ENCODE data around the gene NEB. TPM values are rescaled to one million over a fixed set of nuclear protein-coding genes. Genes with fewer than 3 reads are reported as not detected.

The NEB gene
- total and polyA plus RNA-seq, 2 donors (not counting 1 experiment from before 2014, with no cell fraction given), result 3.6 to 4.6 TPM

DNA sequence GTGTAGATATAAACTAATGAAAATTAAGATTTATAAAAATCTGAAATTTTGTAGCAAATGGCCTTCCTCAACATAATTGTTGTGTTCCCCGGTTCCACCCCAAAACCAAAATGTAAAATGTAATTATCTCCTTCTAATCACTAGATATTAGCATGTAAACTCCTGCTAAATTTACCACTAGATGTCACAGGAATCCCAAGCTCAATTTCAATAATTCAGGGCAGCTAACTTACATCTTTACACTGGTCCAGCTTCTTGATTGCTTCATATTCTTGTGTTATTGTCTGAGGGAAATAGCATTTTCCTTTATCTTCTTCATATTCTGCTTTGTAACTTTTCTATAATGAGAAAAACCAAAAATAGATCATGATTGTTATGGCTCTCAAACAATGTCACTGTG, 42.6 kb downstream of the NEB start:
- intact Hi-C loops (cut with micrococcal nuclease), result loop anchor here (1.0 to 5.0 kb wide), 4 partner anchors 101 to 336 kb away; no protein-coding TSS in a partner anchor
- H3K79me2 ChIP-seq (ENCODE audit: control insufficient read depth, insufficient read depth, low read length), result no peaks in the 10 kb centered on the region
- CTCF ChIA-PET, result interaction anchor here (0.6 to 5.3 kb wide), 14 partner anchors 9 to 334 kb away, joined by 3 to 46 read pairs (median 4); partner anchors contain the start of gene ARL5A
- WGBS (ENCODE audit: insufficient coverage), result no CpG with 5 or more reads among the region's 1 CpG
- POLR2A ChIA-PET, result interaction anchor here (1.5 kb wide), 1 partner anchor 116 kb away, joined by 3 read pairs; no protein-coding TSS in a partner anchor
- no peaks in the 10 kb centered on the region for H3K36me3 ChIP-seq (replicated peaks in 1 of 2; ENCODE audit: control extremely low read depth in 1 of 2, control insufficient read depth in 1 of 2, extremely low read depth in 1 of 2, insufficient read depth in 2 of 2, low read length in 1 of 2)
- Mint-ChIP-seq H3K9me3 (ENCODE audit: insufficient read depth) (no peaks in the 10 kb centered on the region), H3K4me1 (no peaks in the 10 kb centered on the region), H3K4me3 (no peak overlapping the region), H3K27ac (no peak overlapping the region), H3K27me3 (no peaks in the 10 kb centered on the region)
- H3K9me3 ChIP-seq (ENCODE audit: control extremely low read depth in 1 of 3, control insufficient read depth in 2 of 3, insufficient read depth in 1 of 3, low read length in 2 of 3), result no peaks in the 10 kb centered on the region
- H4K20me1 ChIP-seq (ENCODE audit: control insufficient read depth, insufficient read depth, low read length, poor library complexity, severe bottlenecking), result no peaks in the 10 kb centered on the region
- H2AFZ ChIP-seq (ENCODE audit: insufficient read depth, low read depth, low read length, poor library complexity, severe bottlenecking), result no peak overlapping the region
- H3K4me2 ChIP-seq (replicated peaks; ENCODE audit: low read depth, low read length, poor library complexity, severe bottlenecking), result no peak overlapping the region
- no peak overlapping the region for H3K9ac ChIP-seq (ENCODE audit: low read length)
- no peak for TF ChIP-seq EZH2 (IDR thresholded peaks at IDR 0.05; ENCODE audit: borderline replicate concordance, insufficient read depth, low read depth, low read length, poor library complexity, severe bottlenecking)
- TF ChIP-seq, protein P1, sequence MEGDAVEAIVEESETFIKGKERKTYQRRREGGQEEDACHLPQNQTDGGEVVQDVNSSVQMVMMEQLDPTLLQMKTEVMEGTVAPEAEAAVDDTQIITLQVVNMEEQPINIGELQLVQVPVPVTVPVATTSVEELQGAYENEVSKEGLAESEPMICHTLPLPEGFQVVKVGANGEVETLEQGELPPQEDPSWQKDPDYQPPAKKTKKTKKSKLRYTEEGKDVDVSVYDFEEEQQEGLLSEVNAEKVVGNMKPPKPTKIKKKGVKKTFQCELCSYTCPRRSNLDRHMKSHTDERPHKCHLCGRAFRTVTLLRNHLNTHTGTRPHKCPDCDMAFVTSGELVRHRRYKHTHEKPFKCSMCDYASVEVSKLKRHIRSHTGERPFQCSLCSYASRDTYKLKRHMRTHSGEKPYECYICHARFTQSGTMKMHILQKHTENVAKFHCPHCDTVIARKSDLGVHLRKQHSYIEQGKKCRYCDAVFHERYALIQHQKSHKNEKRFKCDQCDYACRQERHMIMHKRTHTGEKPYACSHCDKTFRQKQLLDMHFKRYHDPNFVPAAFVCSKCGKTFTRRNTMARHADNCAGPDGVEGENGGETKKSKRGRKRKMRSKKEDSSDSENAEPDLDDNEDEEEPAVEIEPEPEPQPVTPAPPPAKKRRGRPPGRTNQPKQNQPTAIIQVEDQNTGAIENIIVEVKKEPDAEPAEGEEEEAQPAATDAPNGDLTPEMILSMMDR (IDR thresholded peaks at IDR 0.05), result no peak
- H3K4me1 ChIP-seq (ENCODE audit: control insufficient read depth in 2 of 2, insufficient read depth in 2 of 2, low read length in 2 of 2), result no peaks in the 10 kb centered on the region
- H3K4me3 ChIP-seq (ENCODE audit: control extremely low read depth in 1 of 5, extremely low read depth in 1 of 5, insufficient read depth in 1 of 5, low read depth in 2 of 5, low read length in 4 of 5), result no peak overlapping the region
- ATAC-seq (ENCODE audit: low read depth), result no peak
- H3K27me3 ChIP-seq (replicated peaks in 1 of 4; ENCODE audit: control extremely low read depth in 1 of 4, control insufficient read depth in 3 of 4, insufficient read depth in 4 of 4, low read length in 3 of 4), result no peaks in the 10 kb centered on the region
- DNase-seq, result peak; percentile 25
- no peak overlapping the region for H3K27ac ChIP-seq (ENCODE audit: low read length in 2 of 2)

DNA sequence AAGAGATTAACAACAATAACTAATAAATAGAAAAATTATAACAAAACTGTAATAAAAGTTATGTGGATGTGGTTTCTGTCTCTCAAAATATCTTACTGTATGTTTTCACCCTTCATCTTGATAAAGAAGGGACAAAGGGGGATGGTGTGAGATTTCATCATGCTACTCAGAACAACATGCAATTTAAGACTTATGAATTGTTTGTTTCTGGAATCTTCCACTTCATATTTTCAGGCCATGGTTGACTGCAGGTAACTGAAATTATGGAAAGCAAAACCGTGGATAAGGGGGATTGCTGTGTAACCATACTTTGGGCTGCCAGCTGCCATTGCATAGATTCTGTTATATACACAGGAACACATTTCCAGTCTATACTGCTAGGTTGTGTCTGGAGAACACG, 45.6 kb downstream of the NEB start:
- Histone ChIP-seq H3K27me3 (replicated peaks in 1 of 4; ENCODE audit: control extremely low read depth in 1 of 4, control insufficient read depth in 3 of 4, insufficient read depth in 4 of 4, low read length in 3 of 4) (no peaks in the 10 kb centered on the region), H3K4me1 (ENCODE audit: control insufficient read depth in 2 of 2, insufficient read depth in 2 of 2, low read length in 2 of 2) (no peaks in the 10 kb centered on the region), H4K20me1 (ENCODE audit: control insufficient read depth, insufficient read depth, low read length, poor library complexity, severe bottlenecking) (no peaks in the 10 kb centered on the region), H3K79me2 (ENCODE audit: control insufficient read depth, insufficient read depth, low read length) (no peaks in the 10 kb centered on the region), H3K9me3 (ENCODE audit: control extremely low read depth in 1 of 3, control insufficient read depth in 2 of 3, insufficient read depth in 1 of 3, low read length in 2 of 3) (no peaks in the 10 kb centered on the region), H3K36me3 (replicated peaks in 1 of 2; ENCODE audit: control extremely low read depth in 1 of 2, control insufficient read depth in 1 of 2, extremely low read depth in 1 of 2, insufficient read depth in 2 of 2, low read length in 1 of 2) (no peaks in the 10 kb centered on the region), H3K9ac (ENCODE audit: low read length) (no peak overlapping the region), H3K4me3 (ENCODE audit: control extremely low read depth in 1 of 5, extremely low read depth in 1 of 5, insufficient read depth in 1 of 5, low read depth in 2 of 5, low read length in 4 of 5) (no peak overlapping the region), H3K27ac (ENCODE audit: low read length in 2 of 2) (no peak overlapping the region), H3K4me2 (replicated peaks; ENCODE audit: low read depth, low read length, poor library complexity, severe bottlenecking) (no peak overlapping the region), H2AFZ (ENCODE audit: insufficient read depth, low read depth, low read length, poor library complexity, severe bottlenecking) (no peak overlapping the region)
- Mint-ChIP-seq H3K27ac (no peak overlapping the region), H3K4me3 (no peak overlapping the region), H3K4me1 (no peaks in the 10 kb centered on the region), H3K9me3 (ENCODE audit: insufficient read depth) (no peaks in the 10 kb centered on the region), H3K27me3 (no peaks in the 10 kb centered on the region)
- intact Hi-C loops (cut with micrococcal nuclease), result no loop called here
- WGBS (ENCODE audit: insufficient coverage), result no CpG with 5 or more reads among the region's 2 CpGs
- ChIA-PET CTCF (interaction anchor here (5.3 kb wide), 1 partner anchor 119 kb away, joined by 46 read pairs; no protein-coding TSS in a partner anchor), POLR2A (no interaction called here)
- ATAC-seq (ENCODE audit: low read depth) (no peak), DNase-seq (no peak)
- TF ChIP-seq, protein P1 (IDR thresholded peaks at IDR 0.05), result no peak
